ENCODE measurements around the gene SERPINA10.

SERPINA10 gene

DNA sequence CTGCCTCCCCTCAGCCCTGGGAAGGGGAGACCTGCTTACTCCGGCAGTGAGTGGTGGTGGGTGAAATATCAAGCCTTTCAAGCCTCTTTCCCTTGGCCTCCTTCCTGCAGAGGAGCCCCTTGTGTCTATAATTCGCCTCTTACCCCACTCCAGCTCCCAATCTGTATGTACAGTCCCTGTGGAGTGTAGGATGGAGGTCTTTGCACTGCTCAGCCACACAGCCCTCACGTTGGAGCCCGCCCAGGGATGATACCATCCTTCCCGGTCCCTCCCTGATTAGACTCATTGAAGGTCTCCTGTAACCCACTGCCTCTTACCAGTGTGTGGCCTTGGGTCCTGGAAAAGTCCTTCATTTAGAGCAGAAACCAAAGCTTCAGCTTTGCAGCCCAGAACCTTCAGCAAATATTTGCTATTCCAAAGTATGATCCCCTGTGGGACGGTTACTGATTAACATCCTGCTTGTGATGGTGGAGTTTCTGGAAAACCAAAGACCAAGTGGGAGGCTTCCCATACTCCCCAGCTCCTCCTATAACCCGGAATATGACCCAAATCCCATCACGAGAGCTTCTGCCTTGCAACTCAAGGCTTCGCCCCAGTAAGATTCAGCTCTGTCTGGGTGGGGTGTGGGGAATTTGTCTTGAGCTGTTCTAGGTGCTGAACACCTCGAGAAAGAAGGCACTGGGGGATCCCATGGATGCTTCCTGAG, at the start of gene SERPINA10:
Gene SERPINA10 (minus strand): TSS at position 397 of the 706 bp plus-strand sequence. CDS start 2,675 bp downstream, outside the sequence.
- no peak for DNase-seq

DNA sequence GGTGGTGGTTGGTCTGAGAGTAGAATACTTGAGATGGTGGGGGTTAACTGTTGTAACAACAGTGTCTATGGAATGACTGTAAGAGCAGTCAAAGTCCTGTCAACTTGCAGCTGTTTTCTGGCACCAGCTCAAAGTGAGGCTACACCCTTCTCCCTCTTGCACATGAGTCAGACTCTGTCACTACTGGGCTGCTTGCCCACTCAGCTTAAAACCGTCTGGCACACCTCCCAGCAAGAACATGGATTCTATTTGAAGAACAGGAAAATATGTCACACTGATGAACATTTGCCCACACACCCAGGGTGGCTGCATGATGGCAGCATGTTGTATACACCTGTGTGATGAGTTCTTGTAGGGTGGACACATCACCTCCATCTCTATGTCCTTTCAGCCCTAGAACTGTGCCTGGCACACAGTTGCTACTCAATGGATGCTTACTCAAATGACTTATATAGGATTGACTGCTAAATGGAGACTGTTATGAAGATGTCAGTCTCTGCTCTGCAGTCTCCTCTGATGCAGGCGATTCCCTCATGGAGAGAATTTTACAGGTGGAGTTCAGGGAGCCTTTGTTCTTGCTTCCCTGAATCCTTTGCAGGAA, 49.4 kb upstream of the SERPINA10 start:
- no peak for DNase-seq

DNA sequence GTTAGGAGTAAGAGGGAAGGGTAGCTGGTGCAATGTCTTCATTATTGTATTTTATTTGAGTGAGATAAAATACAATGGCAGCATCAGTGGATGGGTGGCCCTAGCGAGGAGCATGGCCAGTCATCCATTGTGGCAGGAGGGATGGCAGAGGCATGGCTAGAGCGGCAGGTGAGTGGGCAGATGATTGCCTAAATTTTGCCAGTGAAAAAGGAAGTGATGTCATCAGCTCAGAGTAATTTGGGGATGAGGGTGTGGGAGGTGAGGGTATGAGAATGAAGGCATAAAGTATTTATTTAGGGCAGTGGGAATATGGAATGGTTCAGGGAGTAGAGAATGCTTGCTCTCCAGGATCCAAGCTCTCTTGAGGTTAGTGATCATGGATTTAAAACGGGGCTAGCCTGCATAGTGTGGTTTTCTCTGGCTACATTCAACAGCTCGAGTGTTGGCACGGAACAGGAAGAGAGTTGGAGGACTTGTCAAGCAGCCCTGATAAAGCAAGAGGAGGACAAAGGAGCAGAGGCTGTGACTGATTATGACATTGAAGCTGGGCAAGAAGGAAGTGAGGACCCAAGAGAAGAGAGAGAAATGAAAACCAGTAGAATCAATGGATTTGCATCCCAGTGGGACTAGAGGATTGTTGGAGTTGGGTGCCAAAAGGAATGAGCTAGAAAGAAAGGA, 48.7 kb upstream of the SERPINA10 start:
- DNase-seq = no peak

GRCh38 chr14:94340533-94340932, 47.5 kb upstream of the SERPINA10 start:
- DNase-seq = no peak

GRCh38 chr14:94338023-94338422, 45.0 kb upstream of the SERPINA10 start:
- no peak for DNase-seq

DNA sequence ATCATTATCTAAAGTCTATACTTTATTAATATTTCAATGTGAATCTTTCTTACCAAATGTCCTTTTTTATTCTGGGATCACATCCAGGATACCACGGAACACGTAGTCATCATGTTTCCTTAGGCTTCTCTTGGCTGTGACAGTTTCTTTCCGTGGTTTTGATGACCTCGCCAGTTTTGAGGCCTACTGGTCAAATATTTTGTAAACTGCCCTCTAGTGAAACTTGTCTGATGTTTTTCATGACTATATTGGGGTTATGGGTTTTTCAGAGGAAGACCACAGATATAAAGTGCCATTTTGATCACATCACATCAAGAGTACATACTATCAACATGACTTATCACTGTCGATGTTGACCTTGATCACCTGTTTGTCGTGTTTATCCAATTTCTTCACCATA, 44.2 kb upstream of the SERPINA10 start:
- DNase-seq = no peak

- no peak for DNase-seq
Measured at GRCh38 chr14:94334872-94335271, 41.8 kb upstream of the SERPINA10 start.

GRCh38 chr14:94332587-94332986, 39.5 kb upstream of the SERPINA10 start:
- DNase-seq = no peak

GRCh38 chr14:94332063-94332583, 39.1 kb upstream of the SERPINA10 start:
- no peak for DNase-seq

GRCh38 chr14:94331462-94331861, 38.4 kb upstream of the SERPINA10 start:
- no peak for DNase-seq

GRCh38 chr14:94330857-94331256, 37.8 kb upstream of the SERPINA10 start:
- no peak for DNase-seq

- no peak for DNase-seq
Measured at GRCh38 chr14:94330432-94330831, 37.4 kb upstream of the SERPINA10 start.

GRCh38 chr14:94329857-94330256, 36.8 kb upstream of the SERPINA10 start:
- DNase-seq = no peak

DNA sequence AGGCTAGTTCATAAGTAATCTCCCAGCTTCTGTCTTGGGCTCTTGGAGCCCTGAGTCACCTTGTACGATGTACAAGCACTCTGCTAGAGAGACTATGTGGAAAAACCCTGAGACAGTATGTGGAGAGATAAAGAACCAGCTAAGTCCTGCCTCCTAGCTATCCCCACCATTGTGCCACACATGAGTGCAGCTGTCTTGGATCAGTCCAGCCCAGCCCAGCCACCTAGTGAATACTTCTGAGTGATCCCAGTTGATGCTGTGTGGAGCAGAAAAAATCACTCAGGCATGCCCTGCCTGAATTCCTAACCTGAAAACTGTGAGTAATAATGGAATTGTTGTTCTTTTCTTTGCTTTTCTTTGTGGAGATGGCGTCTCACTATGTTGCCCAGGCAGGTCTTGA, 35.1 kb upstream of the SERPINA10 start:
- no peak for DNase-seq

- no peak for DNase-seq
Measured at GRCh38 chr14:94322648-94323570, 29.8 kb upstream of the SERPINA10 start, which contains the start of gene SERPINA6. TSS of gene SERPINA6 (minus strand) at chr14:94323336. CDS start at chr14:94314648, 8,688 bp downstream.

- no peak for DNase-seq
Measured at GRCh38 chr14:94321421-94322271, 28.6 kb upstream of the SERPINA10 start.

GRCh38 chr14:94320243-94320642, 27.2 kb upstream of the SERPINA10 start:
- DNase-seq = no peak

DNA sequence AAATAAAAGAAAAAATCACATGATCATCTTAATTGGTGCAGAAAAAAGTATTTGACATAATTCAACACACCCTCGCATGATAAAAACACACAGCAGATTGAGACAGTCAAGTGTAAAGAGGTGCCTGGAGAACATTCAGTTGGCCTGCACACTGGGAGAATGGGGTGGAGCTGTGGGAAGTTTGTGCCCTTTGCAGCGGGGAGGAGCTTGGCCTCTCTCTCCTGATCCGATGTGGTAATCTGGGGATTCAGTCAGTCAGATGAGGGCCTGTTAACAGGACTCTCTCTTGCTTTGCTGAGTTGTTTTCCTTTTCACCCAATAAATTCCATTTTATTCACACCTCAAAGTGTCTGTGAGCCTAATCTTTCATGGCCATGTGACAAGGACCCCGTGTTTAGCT, 24.2 kb upstream of the SERPINA10 start:
- no peak for DNase-seq

- no peak for DNase-seq
Measured at GRCh38 chr14:94316692-94317091, 23.6 kb upstream of the SERPINA10 start.

GRCh38 chr14:94314890-94315289, 21.8 kb upstream of the SERPINA10 start:
- no peak for DNase-seq

DNA sequence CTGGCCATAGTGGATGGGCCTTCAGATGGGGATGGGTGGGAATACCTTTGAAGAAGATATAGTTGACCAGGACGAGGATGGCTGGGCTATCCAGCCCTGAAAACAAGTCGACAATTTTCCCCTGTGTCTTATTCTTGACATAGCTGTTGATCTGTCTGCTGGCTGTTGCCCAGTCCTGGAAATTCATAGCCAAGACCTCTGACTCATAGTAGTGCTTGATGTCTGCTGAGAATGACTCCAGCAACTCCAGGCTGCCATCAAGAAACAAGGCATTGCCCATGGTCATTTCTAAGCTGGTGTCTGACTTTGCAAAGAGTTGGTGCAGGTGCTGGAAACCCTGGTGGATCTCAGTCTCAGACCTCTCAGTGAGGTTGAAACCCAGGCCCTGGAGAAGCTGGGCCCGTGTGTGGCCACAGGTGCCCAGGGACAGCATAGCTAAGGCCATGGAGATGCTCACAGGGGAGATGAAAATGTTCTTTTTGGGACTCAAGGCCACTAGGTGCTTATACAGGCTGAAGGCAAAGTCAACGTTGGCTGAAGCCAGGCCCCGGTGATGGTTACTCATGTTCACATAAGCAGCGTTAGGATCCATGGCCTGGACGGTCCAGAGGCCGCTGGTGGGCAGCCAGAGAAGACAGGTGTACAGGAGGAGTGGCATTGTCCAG, 21.1 kb upstream of the SERPINA10 start:
- DNase-seq = no peak

All from activated CD4-positive, CD25-positive, alpha-beta regulatory T cell treated with anti-CD3 and anti-CD28 coated beads, Interleukin-2, amount 50 U/mL, for 72 hours (primary cell).